Astrocyte (in vitro differentiated cells and primary cell): ENCODE results near the gene DPH6.

Experiments
- CTCF ChIP-seq: IDR thresholded peaks from 2 replicates; pipeline ENCODE4 v1.5.1; 2011; ENCODE audit warnings: low read depth, mild to moderate bottlenecking, inconsistent platforms, low read length, moderate library complexity; ENCODE audit not compliant: insufficient read depth
- EZH2 ChIP-seq: IDR thresholded peaks from 2 replicates; pipeline ENCODE4 v1.6.1; 2012; ENCODE audit warnings: mild to moderate bottlenecking, low read length, inconsistent platforms; ENCODE audit not compliant: insufficient read depth

- TF ChIP-seq CTCF (no peak), EZH2 (no peak)
Measured at GRCh38 chr15:35580606-35581005, 34.6 kb upstream of the DPH6 start.
